Body of pancreas (tissue), 4 donors: ENCODE results near the gene DOCK4.

ENCODE experiments used
- POLR2A ChIP-seq, 3 donors: fragments of 450-650 bp; IDR thresholded peaks; one replicate each; pipeline ENCODE4 v1.6.1; 2016; ENCODE audit warnings: antibody characterized with exemption in 3 of 3, mild to moderate bottlenecking in 2 of 3
- TF ChIP-seq, protein P1 (sequence below), 7 experiments: fragments of 450-650 bp in 4 of 7; fragments of 200-600 bp in 3 of 7; sonication (generic) in 3 of 7; IDR thresholded peaks; one replicate each; pipeline ENCODE4 v1.5.1; 2016 to 2019; ENCODE audit warnings: antibody characterized with exemption in 7 of 7

GRCh38 chr7:111718886-111719285 is 487.3 kb downstream of the DOCK4 start:
- TF ChIP-seq, protein P1, sequence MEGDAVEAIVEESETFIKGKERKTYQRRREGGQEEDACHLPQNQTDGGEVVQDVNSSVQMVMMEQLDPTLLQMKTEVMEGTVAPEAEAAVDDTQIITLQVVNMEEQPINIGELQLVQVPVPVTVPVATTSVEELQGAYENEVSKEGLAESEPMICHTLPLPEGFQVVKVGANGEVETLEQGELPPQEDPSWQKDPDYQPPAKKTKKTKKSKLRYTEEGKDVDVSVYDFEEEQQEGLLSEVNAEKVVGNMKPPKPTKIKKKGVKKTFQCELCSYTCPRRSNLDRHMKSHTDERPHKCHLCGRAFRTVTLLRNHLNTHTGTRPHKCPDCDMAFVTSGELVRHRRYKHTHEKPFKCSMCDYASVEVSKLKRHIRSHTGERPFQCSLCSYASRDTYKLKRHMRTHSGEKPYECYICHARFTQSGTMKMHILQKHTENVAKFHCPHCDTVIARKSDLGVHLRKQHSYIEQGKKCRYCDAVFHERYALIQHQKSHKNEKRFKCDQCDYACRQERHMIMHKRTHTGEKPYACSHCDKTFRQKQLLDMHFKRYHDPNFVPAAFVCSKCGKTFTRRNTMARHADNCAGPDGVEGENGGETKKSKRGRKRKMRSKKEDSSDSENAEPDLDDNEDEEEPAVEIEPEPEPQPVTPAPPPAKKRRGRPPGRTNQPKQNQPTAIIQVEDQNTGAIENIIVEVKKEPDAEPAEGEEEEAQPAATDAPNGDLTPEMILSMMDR (IDR thresholded peaks at IDR 0.05), result no peak
- no peak for TF ChIP-seq POLR2A (IDR thresholded peaks at IDR 0.05)
